ENCODE measurements around the gene TRIP10. TPM values are rescaled to one million over a fixed set of nuclear protein-coding genes. Genes with fewer than 3 reads are reported as not detected.

The TRIP10 gene
- total and polyA plus RNA-seq, 2 of the 13 experiments (the other 11 are each of a cell fraction or from before 2014, with no cell fraction given): 32.5 to 33.2 TPM

DNA sequence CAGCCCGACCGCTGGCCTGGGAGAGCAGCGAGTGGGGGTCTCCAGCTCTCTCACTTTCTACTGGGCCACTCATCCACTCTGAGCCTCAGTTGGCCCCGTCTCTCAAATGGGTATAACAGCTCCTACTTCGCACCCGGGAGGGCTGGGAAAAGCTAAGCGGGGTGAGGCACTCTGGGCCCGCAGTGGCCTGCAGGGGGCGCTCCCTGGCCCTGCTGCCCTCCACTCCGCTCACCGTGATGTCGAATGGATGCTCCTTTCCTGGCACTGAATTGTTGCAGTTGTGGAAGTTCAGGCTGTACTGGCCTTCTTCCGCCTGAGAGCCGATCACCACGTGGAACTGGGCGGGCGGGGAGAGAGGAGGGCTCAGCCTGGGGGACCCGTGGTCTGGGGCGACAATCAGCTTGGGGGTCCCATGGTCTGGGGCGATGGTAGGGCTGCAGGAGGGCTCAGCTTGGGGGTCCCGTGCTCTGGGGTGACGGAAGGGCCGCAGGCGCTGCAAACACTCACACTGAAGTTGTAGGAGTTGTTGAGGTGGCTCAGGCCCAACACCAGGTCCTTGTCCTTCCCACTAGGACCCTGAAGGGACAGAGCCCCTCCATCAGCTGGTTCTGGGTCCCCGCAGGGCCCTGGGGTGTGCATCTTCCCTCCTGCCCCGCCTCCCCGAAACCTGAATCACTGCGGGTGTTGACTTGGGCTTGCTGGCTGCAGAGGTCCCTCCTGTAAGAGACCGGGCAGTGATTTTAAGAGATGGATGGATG, 6.0 kb upstream of the TRIP10 start (continued):
- TF ChIP-seq, protein P1, sequence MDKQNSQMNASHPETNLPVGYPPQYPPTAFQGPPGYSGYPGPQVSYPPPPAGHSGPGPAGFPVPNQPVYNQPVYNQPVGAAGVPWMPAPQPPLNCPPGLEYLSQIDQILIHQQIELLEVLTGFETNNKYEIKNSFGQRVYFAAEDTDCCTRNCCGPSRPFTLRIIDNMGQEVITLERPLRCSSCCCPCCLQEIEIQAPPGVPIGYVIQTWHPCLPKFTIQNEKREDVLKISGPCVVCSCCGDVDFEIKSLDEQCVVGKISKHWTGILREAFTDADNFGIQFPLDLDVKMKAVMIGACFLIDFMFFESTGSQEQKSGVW (CRISPR knock-in tag; IDR thresholded peaks at IDR 0.05; ENCODE audit: borderline replicate concordance): no peak
- TF ChIP-seq ZSCAN21 (CRISPR knock-in tag; IDR thresholded peaks at IDR 0.05; ENCODE audit: borderline replicate concordance) (0 out of 2 replicates have a peak, but pooled peaks have one; percentile 1), ZEB1 (IDR thresholded peaks at IDR 0.05; ENCODE audit: insufficient replicate concordance, low read depth) (no peak), NBN (conservative IDR thresholded peaks at IDR 0.05) (no peak), ZNF670 (CRISPR knock-in tag; IDR thresholded peaks at IDR 0.05; ENCODE audit: borderline replicate concordance) (no peak), RBM39 (IDR thresholded peaks at IDR 0.05; ENCODE audit: low read depth, low read length, poor library complexity, severe bottlenecking) (peak; percentile 45), AGO2 (optimal IDR thresholded peaks at IDR 0.05; ENCODE audit: low read depth, low read length) (peak; percentile 59), ZBTB7B (CRISPR knock-in tag; IDR thresholded peaks at IDR 0.05) (no peak), ZBTB38 (CRISPR knock-in tag; IDR thresholded peaks at IDR 0.05) (peak; percentile 94), ZMYM3 (CRISPR knock-in tag; IDR thresholded peaks at IDR 0.05) (peak; percentile 79), YEATS4 (CRISPR knock-in tag; IDR thresholded peaks at IDR 0.05; ENCODE audit: borderline replicate concordance) (no peak), RBFOX2 (IDR thresholded peaks at IDR 0.05; ENCODE audit: low read depth, low read length) (peak; percentile 42), SMC3 (IDR thresholded peaks at IDR 0.05; ENCODE audit: low read length) (no peak), ZNF614 (CRISPR knock-in tag; IDR thresholded peaks at IDR 0.05; ENCODE audit: borderline replicate concordance) (no peak), ZBTB20 (CRISPR knock-in tag; IDR thresholded peaks at IDR 0.05; ENCODE audit: borderline replicate concordance, low read depth) (peak; percentile 16; the same call in 1 of the 2 replicates)
- TF ChIP-seq, protein P2, sequence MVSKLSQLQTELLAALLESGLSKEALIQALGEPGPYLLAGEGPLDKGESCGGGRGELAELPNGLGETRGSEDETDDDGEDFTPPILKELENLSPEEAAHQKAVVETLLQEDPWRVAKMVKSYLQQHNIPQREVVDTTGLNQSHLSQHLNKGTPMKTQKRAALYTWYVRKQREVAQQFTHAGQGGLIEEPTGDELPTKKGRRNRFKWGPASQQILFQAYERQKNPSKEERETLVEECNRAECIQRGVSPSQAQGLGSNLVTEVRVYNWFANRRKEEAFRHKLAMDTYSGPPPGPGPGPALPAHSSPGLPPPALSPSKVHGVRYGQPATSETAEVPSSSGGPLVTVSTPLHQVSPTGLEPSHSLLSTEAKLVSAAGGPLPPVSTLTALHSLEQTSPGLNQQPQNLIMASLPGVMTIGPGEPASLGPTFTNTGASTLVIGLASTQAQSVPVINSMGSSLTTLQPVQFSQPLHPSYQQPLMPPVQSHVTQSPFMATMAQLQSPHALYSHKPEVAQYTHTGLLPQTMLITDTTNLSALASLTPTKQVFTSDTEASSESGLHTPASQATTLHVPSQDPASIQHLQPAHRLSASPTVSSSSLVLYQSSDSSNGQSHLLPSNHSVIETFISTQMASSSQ (IDR thresholded peaks at IDR 0.05; ENCODE audit: low read depth): no peak
- TF ChIP-seq, protein P2 (CRISPR knock-in tag; IDR thresholded peaks at IDR 0.05; ENCODE audit: borderline replicate concordance): 0 out of 2 replicates have a peak, but pooled peaks have one; percentile 10
- TF ChIP-seq, protein P3, sequence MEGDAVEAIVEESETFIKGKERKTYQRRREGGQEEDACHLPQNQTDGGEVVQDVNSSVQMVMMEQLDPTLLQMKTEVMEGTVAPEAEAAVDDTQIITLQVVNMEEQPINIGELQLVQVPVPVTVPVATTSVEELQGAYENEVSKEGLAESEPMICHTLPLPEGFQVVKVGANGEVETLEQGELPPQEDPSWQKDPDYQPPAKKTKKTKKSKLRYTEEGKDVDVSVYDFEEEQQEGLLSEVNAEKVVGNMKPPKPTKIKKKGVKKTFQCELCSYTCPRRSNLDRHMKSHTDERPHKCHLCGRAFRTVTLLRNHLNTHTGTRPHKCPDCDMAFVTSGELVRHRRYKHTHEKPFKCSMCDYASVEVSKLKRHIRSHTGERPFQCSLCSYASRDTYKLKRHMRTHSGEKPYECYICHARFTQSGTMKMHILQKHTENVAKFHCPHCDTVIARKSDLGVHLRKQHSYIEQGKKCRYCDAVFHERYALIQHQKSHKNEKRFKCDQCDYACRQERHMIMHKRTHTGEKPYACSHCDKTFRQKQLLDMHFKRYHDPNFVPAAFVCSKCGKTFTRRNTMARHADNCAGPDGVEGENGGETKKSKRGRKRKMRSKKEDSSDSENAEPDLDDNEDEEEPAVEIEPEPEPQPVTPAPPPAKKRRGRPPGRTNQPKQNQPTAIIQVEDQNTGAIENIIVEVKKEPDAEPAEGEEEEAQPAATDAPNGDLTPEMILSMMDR (CRISPR knock-in tag; IDR thresholded peaks at IDR 0.05): peak; percentile 45; the same call in 1 of the 2 replicates

Measured in HepG2 (cell line).